ENCODE measurements around the gene FNDC4. TPM values are rescaled to one million over a fixed set of nuclear protein-coding genes. Genes with fewer than 3 reads are reported as not detected.
A peak's percentile ranks its signal among the peaks of the same experiment; 100 is the strongest.

FNDC4 gene
- polyA plus RNA-seq, 6 donors from 2014 or later: 0.17 to 0.65 (median 0.33) TPM; not detected in 3

GRCh38 chr2:27485496-27485895 is 9.5 kb downstream of the FNDC4 start:
- Mint-ChIP-seq H3K4me3 (no peak overlapping the region), H3K36me3 (peaks cover 7 to 27% of the 10 kb centered on the region in 2 donors), H3K27ac (peak overlapping the region in 5 of 6 donors; percentile 29 to 97 (median 73)), H3K27me3 (no peaks in the 10 kb centered on the region), H3K9me3 (no peaks in the 10 kb centered on the region), H3K4me1 (peaks cover 16 to 25% (median 20%) of the 10 kb centered on the region in 3 donors)
- ATAC-seq (ENCODE audit: low read depth in 2 of 2): no peak
- no peak for DNase-seq

GRCh38 chr2:27471961-27472360 is 23.0 kb downstream of the FNDC4 start:
- Mint-ChIP-seq H3K4me1 (no peaks in the 10 kb centered on the region), H3K9me3 (no peaks in the 10 kb centered on the region), H3K4me3 (no peak overlapping the region), H3K36me3 (peaks cover 7 to 34% of the 10 kb centered on the region in 2 donors), H3K27me3 (no peaks in the 10 kb centered on the region), H3K27ac (no peak overlapping the region)
- DNase-seq (no peak), ATAC-seq (ENCODE audit: low read depth in 2 of 2) (no peak)

- peaks cover 0 to 4% of the 10 kb centered on the region in 2 donors for H3K36me3 Mint-ChIP-seq
- DNase-seq (no peak), ATAC-seq (ENCODE audit: low read depth in 2 of 2) (no peak)
- no peak overlapping the region for H3K27ac Mint-ChIP-seq
- H3K27me3 Mint-ChIP-seq: no peaks in the 10 kb centered on the region
- no peaks in the 10 kb centered on the region for H3K4me1 Mint-ChIP-seq
- no peaks in the 10 kb centered on the region for H3K9me3 Mint-ChIP-seq
- no peak overlapping the region for H3K4me3 Mint-ChIP-seq
Measured at GRCh38 chr2:27464443-27464842, 30.6 kb downstream of the FNDC4 start.

DNA sequence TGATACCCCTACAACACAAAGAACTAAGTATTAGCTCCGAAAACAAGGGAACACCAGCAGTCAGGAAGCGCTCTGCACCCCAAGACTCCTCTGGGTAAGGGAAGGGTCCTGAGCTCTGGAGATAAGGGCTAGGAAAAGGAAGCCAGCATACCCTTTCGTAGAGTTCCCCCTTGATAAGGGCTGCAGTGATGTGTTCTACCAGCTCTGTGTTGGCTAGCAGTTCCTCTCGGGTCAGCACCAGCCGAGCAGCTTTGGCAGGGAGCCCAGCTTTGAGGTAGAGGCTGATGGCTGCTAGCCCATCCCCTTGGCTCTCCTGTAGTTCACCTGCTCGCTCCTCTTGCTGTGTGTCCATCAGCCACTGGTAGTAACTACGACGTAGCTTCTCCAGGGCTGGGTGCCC is 33.9 kb downstream of the FNDC4 start:
- no peak for DNase-seq
- H3K4me1 Mint-ChIP-seq: no peaks in the 10 kb centered on the region

GRCh38 chr2:27453968-27454367 is 41.0 kb downstream of the FNDC4 start:
- DNase-seq (no peak), ATAC-seq (ENCODE audit: low read depth in 2 of 2) (no peak)
- Mint-ChIP-seq H3K4me3 (no peak overlapping the region), H3K9me3 (no peaks in the 10 kb centered on the region), H3K4me1 (no peaks in the 10 kb centered on the region), H3K27me3 (no peaks in the 10 kb centered on the region), H3K36me3 (peaks cover 22% of the 10 kb centered on the region in 2 donors), H3K27ac (peak overlapping the region in 1 of 6 donors; percentile 80)

More for the DNA sequence above, 33.9 kb downstream of the FNDC4 start:
- peaks cover 0 to 22% of the 10 kb centered on the region in 2 donors for H3K36me3 Mint-ChIP-seq
- H3K9me3 Mint-ChIP-seq: no peaks in the 10 kb centered on the region
- no peak overlapping the region for H3K27ac Mint-ChIP-seq
- H3K4me3 Mint-ChIP-seq: no peak overlapping the region
- ATAC-seq (ENCODE audit: low read depth in 2 of 2): no peak
- H3K27me3 Mint-ChIP-seq: no peaks in the 10 kb centered on the region

- H3K27me3 Mint-ChIP-seq: no peaks in the 10 kb centered on the region
- ATAC-seq (ENCODE audit: low read depth in 2 of 2) (no peak), DNase-seq (no peak)
- H3K4me3 Mint-ChIP-seq: no peak overlapping the region
- peaks cover 9 to 33% of the 10 kb centered on the region in 2 donors for H3K36me3 Mint-ChIP-seq
- no peaks in the 10 kb centered on the region for H3K9me3 Mint-ChIP-seq
- H3K4me1 Mint-ChIP-seq: no peaks in the 10 kb centered on the region
- H3K27ac Mint-ChIP-seq: no peak overlapping the region
Measured at GRCh38 chr2:27451095-27451494, 43.9 kb downstream of the FNDC4 start.

DNA sequence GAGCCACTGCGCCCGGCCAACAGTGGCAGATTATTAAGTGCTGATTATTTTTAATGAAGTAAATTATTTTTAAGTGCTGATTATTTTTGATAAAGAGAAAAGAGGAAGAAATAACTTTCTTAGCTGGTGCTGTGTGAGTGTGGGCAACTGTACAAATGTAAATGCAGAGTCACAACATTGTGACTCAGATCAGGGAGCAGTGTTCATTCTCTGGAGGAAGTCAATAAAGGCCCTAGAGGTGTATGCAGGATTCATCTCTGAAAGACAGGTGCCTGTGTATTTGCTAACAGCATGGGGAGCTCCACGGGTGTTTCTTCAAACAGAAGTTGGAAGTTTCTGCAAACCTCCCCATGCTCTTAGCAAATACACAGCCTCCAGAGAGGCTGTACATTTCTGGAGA is 46.6 kb downstream of the FNDC4 start:
- no peak for ATAC-seq (ENCODE audit: low read depth in 2 of 2)
- peaks cover 10 to 18% of the 10 kb centered on the region in 2 donors for H3K36me3 Mint-ChIP-seq
- H3K4me1 Mint-ChIP-seq: peaks cover 0 to under 1% (median 0%) of the 10 kb centered on the region in 3 donors
- DNase-seq: no peak
- no peaks in the 10 kb centered on the region for H3K27me3 Mint-ChIP-seq
- H3K9me3 Mint-ChIP-seq: no peaks in the 10 kb centered on the region
- H3K27ac Mint-ChIP-seq: peak overlapping the region in 2 of 6 donors; percentile 69 to 72
- H3K4me3 Mint-ChIP-seq: no peak overlapping the region

GRCh38 chr2:27446057-27446456 is 48.9 kb downstream of the FNDC4 start:
- H3K4me3 Mint-ChIP-seq: no peak overlapping the region
- H3K36me3 Mint-ChIP-seq: peaks cover 13 to 23% of the 10 kb centered on the region in 2 donors
- no peak for ATAC-seq (ENCODE audit: low read depth in 2 of 2)

GRCh38 chr2:27445615-27446014 is 49.4 kb downstream of the FNDC4 start:
- Mint-ChIP-seq H3K36me3 (peaks cover 15 to 27% of the 10 kb centered on the region in 2 donors), H3K27ac (peak overlapping the region in 1 of 6 donors; percentile 57), H3K27me3 (no peaks in the 10 kb centered on the region), H3K9me3 (no peaks in the 10 kb centered on the region), H3K4me1 (peaks cover 3 to 9% (median 7%) of the 10 kb centered on the region in 3 donors), H3K4me3 (no peak overlapping the region)
- no peak for ATAC-seq (ENCODE audit: low read depth in 2 of 2)
- DNase-seq: no peak

More at GRCh38 chr2:27446057-27446456, 48.9 kb downstream of the FNDC4 start:
- Mint-ChIP-seq H3K9me3 (no peaks in the 10 kb centered on the region), H3K27ac (peak overlapping the region in 2 of 6 donors; percentile 29 to 57), H3K27me3 (no peaks in the 10 kb centered on the region), H3K4me1 (peaks cover 3 to 9% (median 7%) of the 10 kb centered on the region in 3 donors)
- no peak for DNase-seq

- DNase-seq (no peak), ATAC-seq (ENCODE audit: low read depth in 2 of 2) (no peak)
- no peaks in the 10 kb centered on the region for H3K9me3 Mint-ChIP-seq
- peaks cover 3 to 9% (median 7%) of the 10 kb centered on the region in 3 donors for H3K4me1 Mint-ChIP-seq
- peaks cover 20 to 31% of the 10 kb centered on the region in 2 donors for H3K36me3 Mint-ChIP-seq
- H3K27ac Mint-ChIP-seq: peak overlapping the region in 1 of 6 donors; percentile 57
- H3K4me3 Mint-ChIP-seq: no peak overlapping the region
- no peaks in the 10 kb centered on the region for H3K27me3 Mint-ChIP-seq
Measured at GRCh38 chr2:27445155-27445554, 49.8 kb downstream of the FNDC4 start.

- DNase-seq: no peak
- peak; percentile 15 for ATAC-seq (ENCODE audit: low read depth in 2 of 2)
- Mint-ChIP-seq H3K27me3 (no peaks in the 10 kb centered on the region), H3K4me3 (peak overlapping the region in 3 of 8 donors; percentile 20 to 80 (median 57)), H3K36me3 (peaks cover 27 to 37% of the 10 kb centered on the region in 2 donors), H3K9me3 (no peaks in the 10 kb centered on the region), H3K4me1 (peaks cover 3 to 14% (median 7%) of the 10 kb centered on the region in 3 donors), H3K27ac (peak overlapping the region in 4 of 6 donors; percentile 25 to 95 (median 90))
Measured at GRCh38 chr2:27442920-27443282, 52.1 kb downstream of the FNDC4 start.

GRCh38 chr2:27441958-27442919 is 52.8 kb downstream of the FNDC4 start, which contains the start of gene KRTCAP3:
Gene KRTCAP3 (plus strand): TSS chr2:27442381. CDS start chr2:27442413, 32 bp downstream.
- H3K27me3 Mint-ChIP-seq: no peaks in the 10 kb centered on the region
- H3K4me1 Mint-ChIP-seq: peaks cover 3 to 14% (median 7%) of the 10 kb centered on the region in 3 donors
- peak within 1 kb of the TSS in 4 of 6 donors; percentile 71 to 95 (median 90) for H3K27ac Mint-ChIP-seq
- peak within 1 kb of the TSS in 4 of 8 donors; percentile 20 to 82 (median 68) for H3K4me3 Mint-ChIP-seq
- peaks cover 27 to 34% of the 10 kb centered on the region in 2 donors for H3K36me3 Mint-ChIP-seq
- ATAC-seq (ENCODE audit: low read depth in 2 of 2) (peak; percentile 79 to 89), DNase-seq (peak; percentile 27)
- no peaks in the 10 kb centered on the region for H3K9me3 Mint-ChIP-seq

Measured in naive B cell (primary cell).